Measurements from ENCODE around the gene SCMH1.

DNA sequence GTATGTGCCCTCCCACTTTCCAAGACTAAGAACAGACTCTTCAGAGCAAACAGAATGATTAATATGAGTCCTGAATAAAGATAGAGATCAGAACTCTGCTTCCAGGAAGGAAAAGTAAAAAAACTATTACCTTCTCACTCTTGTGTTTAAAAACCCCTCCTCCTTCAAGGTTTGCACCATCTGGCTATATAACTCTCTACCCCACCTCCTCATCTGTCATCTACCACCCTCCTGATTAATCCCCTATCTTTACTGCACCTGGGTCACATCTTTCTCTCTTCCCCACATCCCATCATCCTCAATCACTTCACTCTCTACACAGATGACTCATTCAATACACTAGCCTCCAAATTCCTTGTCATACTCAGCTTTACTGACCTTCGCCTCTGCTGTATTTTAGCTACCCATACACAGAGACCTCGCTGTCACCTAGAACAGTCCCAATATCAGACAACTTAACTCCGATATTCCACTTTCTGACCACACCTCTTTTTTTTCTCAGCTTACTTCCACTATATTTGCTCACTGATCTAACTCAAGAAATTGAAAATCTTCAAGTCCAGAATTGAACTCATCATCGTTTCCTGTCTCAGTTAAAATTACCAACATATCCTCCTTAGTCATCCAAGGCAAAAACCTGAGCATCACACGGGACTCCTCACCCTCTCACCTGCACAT lies 3.7 kb downstream of the SCMH1 start:
- no peak for TF ChIP-seq POLR2A (IDR thresholded peaks at IDR 0.05; ENCODE audit: low read length)
- TF ChIP-seq GATA1 (IDR thresholded peaks at IDR 0.05; ENCODE audit: low read depth, low read length): no peak
